SK-N-SH treated with all-trans-retinoic acid at 6 μM for 48 hours (cell line): ENCODE data around the gene LPP.
A peak's percentile ranks its signal among the peaks of the same experiment; 100 is the strongest.

Experiments
- ATAC-seq: fragments of 200-7000 bp; cut with Tn5 transposase; 3 replicates; pipeline ENCODE4 v1.9.1; 2020; ENCODE audit warnings: mild to moderate bottlenecking, moderate library complexity
- ARNTL ChIP-seq: fragments of 450-650 bp; formaldehyde crosslinking; IDR thresholded peaks from 2 replicates; pipeline ENCODE4 v1.5.0; 2020; ENCODE audit warnings: low read depth, mild to moderate bottlenecking, moderate library complexity, borderline replicate concordance
- BACH2 ChIP-seq: fragments of 250-450 bp; sonication (Bioruptor Pico); IDR thresholded peaks from 2 replicates; pipeline ENCODE4 v1.9.0; 2021; ENCODE audit warnings: mild to moderate bottlenecking, borderline replicate concordance
- CREB5 ChIP-seq: fragments of 250-450 bp; sonication (Bioruptor Pico); IDR thresholded peaks from 2 replicates; pipeline ENCODE4 v1.5.1; 2020; ENCODE audit warnings: low read depth, mild to moderate bottlenecking, moderate library complexity
- CSDC2 ChIP-seq: fragments of 250-450 bp; sonication (Bioruptor Pico); IDR thresholded peaks from 2 replicates; pipeline ENCODE4 v1.5.0; 2020; ENCODE audit warnings: mild to moderate bottlenecking, moderate library complexity
- CSRNP3 ChIP-seq: fragments of 250-450 bp; sonication (Bioruptor Pico); IDR thresholded peaks from 2 replicates; pipeline ENCODE4 v1.5.1; 2021; ENCODE audit warnings: mild to moderate bottlenecking, moderate library complexity
- ISL1 ChIP-seq: fragments of 250-450 bp; sonication (Bioruptor Pico); IDR thresholded peaks from 2 replicates; pipeline ENCODE4 v2.1.2; 2022; ENCODE audit warnings: mild to moderate bottlenecking, moderate library complexity
- OSR1 ChIP-seq: fragments of 250-450 bp; sonication (Bioruptor Pico); IDR thresholded peaks from 2 replicates; pipeline ENCODE4 v1.8.0; 2022; ENCODE audit warnings: moderate library complexity, mild to moderate bottlenecking, inconsistent platforms
- POU6F1 ChIP-seq: fragments of 250-450 bp; sonication (Bioruptor Pico); IDR thresholded peaks from 2 replicates; pipeline ENCODE4 v1.8.0; 2021; ENCODE audit warnings: low read depth, mild to moderate bottlenecking, moderate library complexity, borderline replicate concordance
- PPARA ChIP-seq: fragments of 250-450 bp; sonication (Bioruptor Pico); IDR thresholded peaks from 2 replicates; pipeline ENCODE4 v1.5.0; 2020; ENCODE audit warnings: mild to moderate bottlenecking, borderline replicate concordance
- RARB ChIP-seq: fragments of 250-450 bp; sonication (Bioruptor Pico); IDR thresholded peaks from 2 replicates; pipeline ENCODE4 v1.8.0; 2021; ENCODE audit warnings: mild to moderate bottlenecking, moderate library complexity
- SNAI2 ChIP-seq: fragments of 250-450 bp; sonication (Bioruptor Pico); IDR thresholded peaks from 2 replicates; pipeline ENCODE4 v1.5.0; 2020; ENCODE audit warnings: mild to moderate bottlenecking, moderate library complexity
- TCF4 ChIP-seq: fragments of 250-450 bp; sonication (Bioruptor Pico); IDR thresholded peaks from 2 replicates; pipeline ENCODE4 v1.8.0; 2021; ENCODE audit warnings: mild to moderate bottlenecking, moderate library complexity, borderline replicate concordance
- TSHZ2 ChIP-seq: fragments of 250-450 bp; sonication (Bioruptor Pico); IDR thresholded peaks from 2 replicates; pipeline ENCODE4 v1.5.0; 2020; ENCODE audit warnings: mild to moderate bottlenecking, moderate library complexity
- ZC3H10 ChIP-seq: fragments of 250-450 bp; sonication (Bioruptor Pico); IDR thresholded peaks from 2 replicates; pipeline ENCODE4 v1.5.1; 2021; ENCODE audit warnings: mild to moderate bottlenecking, moderate library complexity
- ZFP3 ChIP-seq: fragments of 250-450 bp; sonication (Bioruptor Pico); IDR thresholded peaks from 2 replicates; pipeline ENCODE4 v1.5.0; 2020; ENCODE audit warnings: mild to moderate bottlenecking, moderate library complexity
- ZFP30 ChIP-seq: fragments of 450-650 bp; formaldehyde crosslinking; IDR thresholded peaks from 2 replicates; pipeline ENCODE4 v1.5.0; 2022; ENCODE audit warnings: mild to moderate bottlenecking, moderate library complexity
- ZNF565 ChIP-seq: fragments of 450-650 bp; formaldehyde crosslinking; conservative IDR thresholded peaks from 2 replicates; pipeline ENCODE4 v1.5.0; 2020; ENCODE audit warnings: low read depth, mild to moderate bottlenecking, moderate library complexity
- ZNF8 ChIP-seq: fragments of 450-650 bp; formaldehyde crosslinking; IDR thresholded peaks from 2 replicates; pipeline ENCODE4 v1.5.0; 2020; ENCODE audit warnings: mild to moderate bottlenecking, moderate library complexity

LPP gene

GRCh38 chr3:188150982-188151381, 3.0 kb upstream of the LPP start (continued):
- TF ChIP-seq POU6F1: no peak
- TF ChIP-seq ZFP3: no peak
- TF ChIP-seq ZFP30: no peak
- no peak for TF ChIP-seq ZNF565 (CRISPR knock-in tag)
- no peak for TF ChIP-seq CSDC2 (CRISPR knock-in tag)

GRCh38 chr3:188151438-188151837, 2.5 kb upstream of the LPP start:
- no peak for ATAC-seq
- TF ChIP-seq BACH2 (CRISPR knock-in tag) (no peak), ISL1 (peak; percentile 42), CSRNP3 (CRISPR knock-in tag) (no peak), ARNTL (no peak), PPARA (no peak), CREB5 (no peak)

GRCh38 chr3:188152660-188153436, 1.1 kb upstream of the LPP start:
- TF ChIP-seq CSDC2 (CRISPR knock-in tag): 0 out of 2 replicates have a peak, but pooled peaks have one; percentile 12
- TF ChIP-seq RARB (CRISPR knock-in tag): no peak
- TF ChIP-seq, all 23 proteins: peak for 1
- peak; percentile 16 for ATAC-seq

- ATAC-seq: peak; percentile 82
- TF ChIP-seq ZC3H10 (no peak), TCF4 (no peak), PPARA (no peak), SNAI2 (CRISPR knock-in tag) (no peak), ZNF565 (CRISPR knock-in tag) (no peak), ZNF8 (CRISPR knock-in tag) (no peak), CSDC2 (CRISPR knock-in tag) (0 out of 2 replicates have a peak, but pooled peaks have one; percentile 8)
Observed at GRCh38 chr3:188153437-188154013, 432 bp upstream of the LPP start.

- TF ChIP-seq RARB (CRISPR knock-in tag): no peak
- no peak for TF ChIP-seq CSDC2 (CRISPR knock-in tag)
- TF ChIP-seq ZNF565 (CRISPR knock-in tag): no peak
- TF ChIP-seq PPARA: no peak
- no peak for TF ChIP-seq SNAI2 (CRISPR knock-in tag)
- TF ChIP-seq OSR1 (CRISPR knock-in tag): no peak
- ATAC-seq: no peak
Observed at GRCh38 chr3:188154809-188155574, 1.0 kb downstream of the LPP start.

- TF ChIP-seq CSDC2 (CRISPR knock-in tag): no peak
- TF ChIP-seq SNAI2 (CRISPR knock-in tag): no peak
- no peak for TF ChIP-seq PPARA
- no peak for TF ChIP-seq ZNF565 (CRISPR knock-in tag)
- no peak for ATAC-seq
Observed at GRCh38 chr3:188156056-188156455, 2.1 kb downstream of the LPP start.

GRCh38 chr3:188157407-188157806, 3.5 kb downstream of the LPP start:
- ATAC-seq: no peak
- TF ChIP-seq POU6F1: no peak
- TF ChIP-seq TSHZ2 (CRISPR knock-in tag): no peak
- no peak for TF ChIP-seq PPARA
- no peak for TF ChIP-seq RARB (CRISPR knock-in tag)
